Naive thymus-derived CD4-positive, alpha-beta T cell (primary cell): ENCODE data around the gene MAP1S. TPM values are rescaled to one million over a fixed set of nuclear protein-coding genes. Genes with fewer than 3 reads are reported as not detected.
A peak's percentile ranks its signal among the peaks of the same experiment; 100 is the strongest.

Source experiments
- ATAC-seq: fragments of 150-1000 bp; cut with Tn5 transposase; 2 replicates; pipeline ENCODE4 v1.10.0; 2021; ENCODE audit warnings: mild to moderate bottlenecking, moderate library complexity
- CTCF ChIA-PET: fragments of 350-600 bp; sonication (Branson Sonifier 250); formaldehyde crosslinking; loops from one replicate; lab custom pipeline; 2021; ENCODE audit warnings: antibody characterized with exemption; lab: Charles Lee
- POLR2A ChIA-PET: fragments of 350-600 bp; sonication (Branson Sonifier 250); formaldehyde crosslinking; loops from one replicate; lab custom pipeline; 2021; ENCODE audit warnings: antibody characterized with exemption, inconsistent platforms; lab: Charles Lee
- DNase-seq, 9 donors: peaks; one replicate each; pipeline versions ENCODE4 v3.0.0 to v3.0.0-alpha.2; 2020 to 2022; ENCODE audit warnings: mixed read lengths in 1 of 9
- H3K27ac ChIP-seq: one replicate; pipeline ENCODE4 v1.7.0; 2013; ENCODE audit warnings: mild to moderate bottlenecking, low read depth, low read length, moderate library complexity
- H3K27me3 ChIP-seq, 2 donors: one replicate each; pipeline ENCODE4 v1.7.0; 2013; ENCODE audit warnings: low read length in 2 of 2, mild to moderate bottlenecking in 2 of 2, moderate library complexity in 2 of 2; ENCODE audit not compliant: control insufficient read depth in 2 of 2, insufficient read depth in 2 of 2
- H3K36me3 ChIP-seq, 3 experiments: 1 replicate in 2 of 3; 2 replicates in 1 of 3; pipeline ENCODE4 v1.7.0; 2013; ENCODE audit warnings: low read length in 3 of 3, mild to moderate bottlenecking in 3 of 3, moderate library complexity in 1 of 3; ENCODE audit not compliant: insufficient read depth in 3 of 3, control insufficient read depth in 2 of 3
- H3K4me1 ChIP-seq, 2 donors: one replicate each; pipeline ENCODE4 v1.7.0; 2013; ENCODE audit warnings: low read length in 2 of 2, mild to moderate bottlenecking in 2 of 2, moderate library complexity in 1 of 2; ENCODE audit not compliant: control insufficient read depth in 2 of 2, insufficient read depth in 2 of 2
- H3K4me3 ChIP-seq: 2 replicates; pipeline ENCODE4 v1.7.0; 2013; ENCODE audit warnings: mild to moderate bottlenecking, low read length
- H3K9me3 ChIP-seq, 3 experiments: 1 replicate in 2 of 3; 2 replicates in 1 of 3; pipeline ENCODE4 v1.7.0; 2013; ENCODE audit warnings: low read length in 3 of 3; ENCODE audit not compliant: control insufficient read depth in 2 of 3
- H3K27ac Mint-ChIP-seq, 9 donors: one replicate each; pipeline ENCODE4 v1.8.0; 2020 to 2022; ENCODE audit warnings: mixed read lengths in 9 of 9, mild to moderate bottlenecking in 8 of 9, moderate library complexity in 5 of 9, inconsistent platforms in 2 of 9
- H3K27me3 Mint-ChIP-seq, 5 donors: one replicate each; pipeline ENCODE4 v1.8.0; 2021 to 2022; ENCODE audit warnings: mixed read lengths in 5 of 5, mild to moderate bottlenecking in 1 of 5
- H3K36me3 Mint-ChIP-seq, 5 donors: one replicate each; pipeline ENCODE4 v1.8.0; 2020 to 2022; ENCODE audit warnings: mixed read lengths in 5 of 5, mild to moderate bottlenecking in 3 of 5, inconsistent platforms in 1 of 5
- H3K4me1 Mint-ChIP-seq, 7 donors: one replicate each; pipeline ENCODE4 v1.8.0; 2020 to 2022; ENCODE audit warnings: mixed read lengths in 7 of 7, mild to moderate bottlenecking in 3 of 7, inconsistent platforms in 1 of 7
- H3K4me3 Mint-ChIP-seq, 10 donors: one replicate each; pipeline ENCODE4 v1.8.0; 2020 to 2022; ENCODE audit warnings: mild to moderate bottlenecking in 10 of 10, mixed read lengths in 10 of 10, moderate library complexity in 6 of 10, inconsistent platforms in 2 of 10
- H3K9me3 Mint-ChIP-seq, 11 donors: one replicate each; pipeline ENCODE4 v1.8.0; 2020 to 2022; ENCODE audit warnings: mixed read lengths in 11 of 11, mild to moderate bottlenecking in 4 of 11, inconsistent platforms in 1 of 11, moderate library complexity in 1 of 11
- intact Hi-C, 2 donors: fragments of 100-400 bp; cut with micrococcal nuclease; formaldehyde crosslinking; loops; one replicate each; pipeline ENCODE4 v1.15.1; 2023
- polyA plus RNA-seq, 2 donors: library from polyadenylated mRNA; unstranded; fragments of 300-500 nt; fragmentation: Illumina TruSeq; gene quantifications; one replicate each; pipeline ENCODE4 v1.2.3, GENCODE V29; 2021
- total RNA-seq, 6 experiments: library from RNA in 5 of 6; stranded (reverse) in 5 of 6; gene quantifications; 1 replicate in 5 of 6; 2 replicates in 1 of 6; pipeline ENCODE4 v1.2.3 and lab custom pipeline; 2021 to 2026

The MAP1S gene
- total and polyA plus RNA-seq, 7 experiments from 2014 or later = 21.9 to 73.8 (median 49.8) TPM

DNA sequence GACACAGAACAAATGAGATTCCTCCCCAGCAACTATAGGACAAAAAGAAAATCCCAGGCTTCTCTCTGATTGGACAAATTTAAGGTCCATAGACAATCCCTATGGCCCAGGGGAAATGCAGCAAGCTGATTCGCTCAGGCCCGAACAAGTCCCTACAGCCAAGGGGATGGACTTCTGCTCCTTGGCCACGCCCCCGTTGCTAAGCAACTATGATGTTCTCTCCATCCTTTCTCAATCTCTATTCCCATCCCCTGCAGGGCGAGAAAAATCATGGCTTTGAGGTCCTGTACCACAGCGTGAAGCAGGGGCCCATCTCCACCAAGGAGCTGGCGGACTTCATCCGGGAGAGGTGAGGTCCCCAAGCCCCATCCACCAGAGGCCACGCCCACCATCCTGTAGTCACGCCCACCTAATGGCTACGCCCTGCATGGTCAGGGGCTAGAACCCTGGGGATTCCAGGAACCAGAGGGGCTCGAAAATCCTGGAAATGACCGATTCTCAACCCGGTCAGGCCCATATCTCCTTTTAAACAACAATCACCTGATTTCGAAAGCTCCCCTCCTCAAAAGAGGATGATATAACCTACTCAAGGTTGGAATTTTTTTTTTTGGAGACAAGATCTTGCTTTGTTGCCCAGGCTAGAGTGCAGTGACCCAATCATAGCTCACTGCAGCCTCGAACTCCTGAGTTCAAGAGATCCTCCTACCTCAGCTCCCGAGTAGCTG is 43.4 kb downstream of the MAP1S start:
- ChIA-PET CTCF (interaction anchor here (1.3 kb wide), 1 partner anchor 8 kb away, joined by 3 read pairs; no protein-coding TSS in a partner anchor), POLR2A (interaction anchor here (0.9 kb wide), 1 partner anchor 15 kb away, joined by 3 read pairs; no protein-coding TSS in a partner anchor)
- intact Hi-C loops = no loop called here
- Mint-ChIP-seq H3K4me3 (no peak overlapping the region), H3K27me3 (no peaks in the 10 kb centered on the region), H3K36me3 (peaks cover 0 to 48% (median 19%) of the 10 kb centered on the region in 5 donors), H3K27ac (peak overlapping the region in 1 of 9 donors; percentile 10), H3K9me3 (no peaks in the 10 kb centered on the region), H3K4me1 (peaks cover 0 to 22% (median 13%) of the 10 kb centered on the region in 7 donors)
- no peaks in the 10 kb centered on the region for H3K27me3 ChIP-seq
- no peak overlapping the region for H3K27ac ChIP-seq
- H3K4me3 ChIP-seq = no peak overlapping the region
- no peaks in the 10 kb centered on the region for H3K9me3 ChIP-seq
- H3K4me1 ChIP-seq = no peaks in the 10 kb centered on the region
- no peak for DNase-seq
- H3K36me3 ChIP-seq = peaks cover 5 to 68% (median 10%) of the 10 kb centered on the region in 3 experiments
- peak; percentile 42 for ATAC-seq

DNA sequence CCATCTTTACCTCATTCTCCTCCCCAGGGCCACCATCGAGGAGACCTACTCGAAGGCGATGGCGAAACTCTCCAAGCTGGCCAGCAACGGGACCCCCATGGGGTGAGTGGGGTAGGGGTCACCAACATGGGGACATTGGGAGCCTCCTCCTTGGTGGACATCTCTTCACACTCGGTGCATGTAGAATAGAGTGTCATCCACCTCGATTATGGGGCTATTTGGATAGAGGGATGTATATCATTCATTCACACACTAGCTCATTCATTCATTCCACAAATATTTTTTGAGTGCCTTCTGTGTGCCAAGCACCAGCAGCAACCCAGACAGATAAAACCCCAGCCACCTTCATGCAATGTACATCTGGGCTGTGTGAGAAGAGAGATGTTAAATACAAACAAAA is 45.1 kb downstream of the MAP1S start:
- Histone ChIP-seq H3K36me3 (peaks cover 5 to 75% (median 10%) of the 10 kb centered on the region in 3 experiments), H3K4me3 (no peak overlapping the region), H3K27me3 (no peaks in the 10 kb centered on the region), H3K4me1 (no peaks in the 10 kb centered on the region), H3K27ac (no peak overlapping the region), H3K9me3 (no peaks in the 10 kb centered on the region)
- Mint-ChIP-seq H3K36me3 (peaks cover 0 to 49% (median 19%) of the 10 kb centered on the region in 5 donors), H3K4me3 (no peak overlapping the region), H3K4me1 (peaks cover 0 to 17% (median 8%) of the 10 kb centered on the region in 7 donors), H3K27ac (peak overlapping the region in 4 of 9 donors; percentile 14 to 72 (median 38)), H3K27me3 (no peaks in the 10 kb centered on the region), H3K9me3 (no peaks in the 10 kb centered on the region)
- CTCF ChIA-PET = interaction anchor here (1.0 kb wide), 1 partner anchor 60 kb away, joined by 3 read pairs; no protein-coding TSS in a partner anchor
- no peak for DNase-seq
- POLR2A ChIA-PET = no interaction called here
- no peak for ATAC-seq
- intact Hi-C loops = no loop called here

DNA sequence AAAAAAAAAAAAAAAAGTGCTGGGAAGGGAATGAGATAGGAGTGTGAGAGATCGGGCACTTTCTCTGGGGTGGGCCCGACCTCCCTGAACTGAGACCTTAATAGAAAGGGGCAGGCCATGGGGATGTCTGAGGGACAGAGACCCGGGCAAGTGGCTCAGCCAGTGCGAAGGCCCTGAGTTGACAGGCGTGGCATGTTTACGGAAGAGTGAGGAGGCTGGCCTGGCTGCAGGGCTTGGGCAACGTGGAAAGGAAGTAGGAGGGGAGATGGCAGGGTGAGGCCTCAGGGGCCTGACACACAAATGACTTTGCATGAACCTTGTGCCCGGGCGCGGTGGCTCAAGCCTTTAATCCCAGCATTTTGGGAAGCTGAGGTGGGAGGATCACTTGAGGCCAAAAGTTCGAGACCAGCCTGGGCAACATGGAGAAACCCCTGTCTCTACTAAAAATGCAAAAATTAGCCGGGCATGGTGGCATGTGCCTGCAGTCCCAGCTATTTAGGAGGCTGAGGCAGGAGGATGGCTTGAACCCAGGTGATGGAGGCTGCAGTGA is 45.9 kb downstream of the MAP1S start:
- H3K9me3 ChIP-seq = no peaks in the 10 kb centered on the region
- POLR2A ChIA-PET = no interaction called here
- no peaks in the 10 kb centered on the region for H3K4me1 ChIP-seq
- Mint-ChIP-seq H3K4me3 (no peak overlapping the region), H3K27ac (peak overlapping the region in 5 of 9 donors; percentile 14 to 72 (median 51)), H3K9me3 (no peaks in the 10 kb centered on the region), H3K36me3 (peaks cover 0 to 53% (median 20%) of the 10 kb centered on the region in 5 donors), H3K4me1 (peaks cover 0 to 16% (median 3%) of the 10 kb centered on the region in 7 donors), H3K27me3 (no peaks in the 10 kb centered on the region)
- DNase-seq = no peak
- no peak overlapping the region for H3K4me3 ChIP-seq
- CTCF ChIA-PET = no interaction called here
- intact Hi-C loops = no loop called here
- no peaks in the 10 kb centered on the region for H3K27me3 ChIP-seq
- peak; percentile 91 for ATAC-seq
- H3K27ac ChIP-seq = no peak overlapping the region
- H3K36me3 ChIP-seq = peaks cover 5 to 82% (median 10%) of the 10 kb centered on the region in 3 experiments

GRCh38 chr19:17766543-17767131 is 47.4 kb downstream of the MAP1S start:
- Histone ChIP-seq H3K27me3 (no peaks in the 10 kb centered on the region), H3K27ac (no peak overlapping the region), H3K9me3 (no peaks in the 10 kb centered on the region), H3K4me3 (no peak overlapping the region), H3K4me1 (no peaks in the 10 kb centered on the region), H3K36me3 (peaks cover 5 to 82% (median 17%) of the 10 kb centered on the region in 3 experiments)
- DNase-seq = peak in 4 of 9 donors; percentile 34 to 57 (median 45)
- Mint-ChIP-seq H3K4me3 (peak overlapping the region in 2 of 10 donors; percentile 12 to 47), H3K27ac (peak overlapping the region in 2 of 9 donors; percentile 36 to 63), H3K27me3 (no peaks in the 10 kb centered on the region), H3K9me3 (no peaks in the 10 kb centered on the region), H3K36me3 (peaks cover 0 to 42% (median 14%) of the 10 kb centered on the region in 5 donors), H3K4me1 (peaks cover 0 to 10% (median 3%) of the 10 kb centered on the region in 7 donors)
- ATAC-seq = peak; percentile 59
- ChIA-PET POLR2A (interaction anchor here (0.9 to 2.2 kb wide), 4 partner anchors 8 to 16 kb away, joined by 3 to 6 read pairs (median 3); no protein-coding TSS in a partner anchor), CTCF (interaction anchor here (0.7 to 1.6 kb wide), 5 partner anchors 9 to 169 kb away, joined by 3 to 5 read pairs (median 4); partner anchors contain the start of gene CCDC124)
- intact Hi-C loops = loop anchor here (1.0 to 2.0 kb wide), 3 partner anchors 62 to 89 kb away; no protein-coding TSS in a partner anchor

DNA sequence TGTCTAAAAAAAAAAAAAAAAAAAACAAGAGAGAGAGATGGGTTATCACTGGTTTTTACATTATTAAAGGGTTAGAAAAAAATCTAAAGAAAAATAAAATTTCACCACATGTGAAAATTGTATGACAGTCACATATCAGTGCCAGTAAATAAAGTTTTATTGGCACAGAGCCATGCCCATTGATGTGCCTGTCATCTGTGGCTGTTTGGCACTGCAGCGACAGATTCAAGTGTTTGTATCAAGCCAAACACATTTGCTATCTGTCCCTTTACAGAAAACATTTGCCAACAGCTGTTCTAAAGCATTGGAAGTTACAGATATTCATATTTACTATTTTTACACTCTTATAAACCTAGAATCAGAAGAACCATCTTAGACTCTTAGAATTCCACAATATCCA is 48.3 kb downstream of the MAP1S start:
- intact Hi-C loops = loop anchor here in 1 of 2 donors (2.0 kb wide), 1 partner anchor 63 kb away; no protein-coding TSS in a partner anchor
- peaks cover 4 to 85% (median 17%) of the 10 kb centered on the region in 3 experiments for H3K36me3 ChIP-seq

GRCh38 chr19:17770613-17771012 is 51.3 kb downstream of the MAP1S start:
- peaks cover 18 to 48% (median 19%) of the 10 kb centered on the region in 5 donors for H3K36me3 Mint-ChIP-seq

More for the DNA sequence above, 48.3 kb downstream of the MAP1S start:
- ChIA-PET POLR2A (interaction anchor here (1.4 to 2.2 kb wide), 2 partner anchors 15 to 17 kb away, joined by 3 to 6 read pairs; no protein-coding TSS in a partner anchor), CTCF (interaction anchor here (0.9 to 1.6 kb wide), 3 partner anchors 10 to 165 kb away, joined by 3 to 5 read pairs (median 4); partner anchors contain the start of gene CCDC124)
- H3K27me3 ChIP-seq = no peaks in the 10 kb centered on the region
- Mint-ChIP-seq H3K36me3 (peaks cover 6 to 44% (median 16%) of the 10 kb centered on the region in 5 donors), H3K9me3 (no peaks in the 10 kb centered on the region), H3K4me3 (no peak overlapping the region), H3K4me1 (peaks cover 0 to 12% (median 0%) of the 10 kb centered on the region in 7 donors), H3K27ac (peak overlapping the region in 1 of 9 donors; percentile 77), H3K27me3 (no peaks in the 10 kb centered on the region)
- DNase-seq (no peak), ATAC-seq (no peak)
- H3K4me3 ChIP-seq = no peak overlapping the region
- H3K27ac ChIP-seq = no peak overlapping the region
- H3K4me1 ChIP-seq = no peaks in the 10 kb centered on the region
- no peaks in the 10 kb centered on the region for H3K9me3 ChIP-seq

More at GRCh38 chr19:17770613-17771012, 51.3 kb downstream of the MAP1S start:
- no peaks in the 10 kb centered on the region for H3K4me1 ChIP-seq
- intact Hi-C loops = no loop called here
- CTCF ChIA-PET = no interaction called here
- Mint-ChIP-seq H3K9me3 (no peaks in the 10 kb centered on the region), H3K27me3 (no peaks in the 10 kb centered on the region), H3K4me3 (no peak overlapping the region), H3K4me1 (peaks cover 0 to 7% (median 0%) of the 10 kb centered on the region in 7 donors), H3K27ac (peak overlapping the region in 1 of 9 donors; percentile 53)
- no peaks in the 10 kb centered on the region for H3K27me3 ChIP-seq
- DNase-seq (no peak), ATAC-seq (no peak)
- H3K4me3 ChIP-seq = no peak overlapping the region
- peaks cover 0 to 87% (median 17%) of the 10 kb centered on the region in 3 experiments for H3K36me3 ChIP-seq
- no peaks in the 10 kb centered on the region for H3K9me3 ChIP-seq
- H3K27ac ChIP-seq = no peak overlapping the region
- POLR2A ChIA-PET = no interaction called here
